ENCODE data around the gene SPINDOC.
A peak's percentile ranks its signal among the peaks of the same experiment; 100 is the strongest.
"Not testable (repeated sequence)": the region's sequence is repeated elsewhere in the genome, so short reads cannot be mapped to it uniquely, and the experiment has no call there.

Gene SPINDOC

DNA sequence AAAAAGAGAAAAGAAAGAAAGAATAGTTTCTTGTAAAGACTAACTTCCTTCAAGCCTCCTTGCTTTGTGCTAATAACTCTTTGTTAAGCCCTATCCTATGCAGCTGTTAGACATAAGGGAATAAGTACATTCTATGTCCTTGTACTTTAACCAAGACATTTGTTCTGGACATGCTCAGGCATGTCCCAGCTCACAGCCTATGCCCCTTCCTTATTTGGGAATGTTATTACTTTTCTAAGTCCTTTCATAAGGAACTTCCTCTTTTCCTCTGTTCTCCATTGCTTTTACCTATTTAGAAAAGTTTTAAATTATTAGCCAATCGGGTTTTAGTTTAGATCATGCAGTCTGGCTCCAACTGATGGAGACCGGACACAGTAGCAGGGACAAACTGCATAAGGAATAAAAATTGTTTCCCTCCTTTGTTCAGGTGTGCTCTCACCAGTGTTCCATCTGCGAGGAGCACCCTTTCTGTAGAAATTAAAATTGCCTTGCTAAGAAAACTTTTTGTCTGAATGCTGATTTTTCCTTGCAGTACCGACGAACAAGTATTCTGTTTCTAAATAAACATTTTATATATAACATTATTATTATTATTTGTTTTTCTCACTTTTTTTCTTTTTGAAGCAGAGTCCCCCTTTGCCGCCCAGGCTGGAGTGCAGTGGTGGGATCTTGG, 21.6 kb upstream of the SPINDOC start:
- no peak for DNase-seq

GRCh38 chr11:63793161-63793560, 20.1 kb upstream of the SPINDOC start:
- DNase-seq, result no peak

GRCh38 chr11:63795066-63795465, 18.2 kb upstream of the SPINDOC start:
- DNase-seq, result no peak

- no peak for DNase-seq
Observed at GRCh38 chr11:63800921-63801320, 12.3 kb upstream of the SPINDOC start.

DNA sequence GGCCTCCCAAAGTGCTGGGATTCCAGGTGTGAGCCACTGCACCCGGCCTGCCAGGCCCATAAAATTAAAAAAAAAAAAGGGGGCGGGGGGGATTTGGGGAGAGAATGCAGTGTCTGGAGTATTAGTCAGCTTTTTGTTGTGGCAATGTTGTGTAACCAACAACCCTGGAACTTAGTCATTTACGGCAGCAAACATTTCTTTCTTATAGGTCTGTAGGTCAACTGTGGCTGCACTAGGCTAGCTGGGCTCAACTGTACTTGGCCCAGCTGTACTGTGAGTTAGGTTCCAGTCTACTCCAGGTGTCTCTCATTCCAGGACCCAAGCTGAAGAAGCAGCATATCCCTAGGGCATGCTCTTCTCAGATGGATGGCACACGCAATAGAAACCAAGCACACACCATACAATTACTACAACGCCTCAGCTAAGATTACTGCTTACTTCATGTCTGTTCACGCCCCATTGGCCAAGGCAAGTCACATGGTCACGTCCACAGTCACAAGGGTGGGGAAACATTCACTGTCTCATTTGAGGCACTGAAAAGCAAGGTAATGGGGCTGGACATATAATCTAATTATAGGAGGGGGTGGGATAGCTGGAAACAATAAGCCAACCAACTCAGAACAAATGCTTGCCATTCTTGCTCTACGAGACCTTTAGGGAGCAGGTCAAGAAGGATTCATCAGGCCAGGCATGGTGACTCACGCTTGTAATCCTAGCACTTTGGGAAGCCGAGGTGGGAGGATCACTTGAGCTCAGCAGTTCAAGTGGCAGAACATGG, 10.4 kb upstream of the SPINDOC start:
- DNase-seq, result no peak

DNA sequence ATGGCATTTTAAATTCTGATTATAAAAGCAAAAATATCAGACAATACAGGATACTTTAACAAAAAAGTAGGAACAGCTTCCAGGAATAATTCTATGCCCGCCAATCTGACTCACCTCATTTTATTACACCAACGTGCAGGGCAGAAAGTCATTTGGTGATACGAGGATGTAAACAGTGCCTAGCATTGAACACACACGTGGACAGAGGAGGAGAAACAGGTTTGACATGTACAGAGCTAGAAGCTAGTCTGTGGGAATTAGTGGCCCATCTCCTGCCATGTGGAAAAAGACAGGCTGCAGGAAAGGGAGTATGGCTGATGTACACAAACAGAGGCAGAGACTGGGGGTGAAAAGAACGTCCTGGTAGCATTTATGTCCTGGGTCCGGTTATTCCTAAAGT, 9.0 kb upstream of the SPINDOC start:
- DNase-seq, result no peak

DNA sequence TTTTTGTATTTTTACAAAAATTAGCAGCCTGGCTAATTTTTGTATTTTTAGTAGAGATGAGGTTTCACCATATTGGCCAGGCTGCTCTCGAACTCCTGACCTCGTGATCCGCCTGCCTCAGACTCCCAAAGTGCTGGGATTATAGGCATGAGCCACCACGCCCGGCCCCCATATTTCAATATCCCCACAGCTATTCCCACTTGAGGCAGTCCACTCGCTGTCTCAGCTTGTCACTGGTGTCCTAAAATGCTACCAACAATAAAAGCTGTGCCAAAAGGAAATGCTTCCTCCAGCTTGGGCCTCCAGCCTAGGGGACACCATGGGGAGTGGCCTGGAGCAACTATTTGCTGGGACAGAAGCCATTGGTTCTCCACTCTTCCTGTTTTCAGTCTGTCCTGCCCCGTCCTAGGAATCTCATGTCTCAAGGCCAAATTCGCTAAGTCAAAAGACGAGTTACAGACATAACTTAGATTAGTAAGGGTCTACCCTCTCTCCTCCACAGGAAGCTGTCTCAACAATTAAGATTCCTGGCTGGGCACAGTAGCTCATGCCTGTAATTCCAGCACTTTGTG, 7.3 kb upstream of the SPINDOC start:
- no peak for DNase-seq

- DNase-seq, result not testable (repeated sequence)
Observed at GRCh38 chr11:63810383-63810782, 2.9 kb upstream of the SPINDOC start.

DNA sequence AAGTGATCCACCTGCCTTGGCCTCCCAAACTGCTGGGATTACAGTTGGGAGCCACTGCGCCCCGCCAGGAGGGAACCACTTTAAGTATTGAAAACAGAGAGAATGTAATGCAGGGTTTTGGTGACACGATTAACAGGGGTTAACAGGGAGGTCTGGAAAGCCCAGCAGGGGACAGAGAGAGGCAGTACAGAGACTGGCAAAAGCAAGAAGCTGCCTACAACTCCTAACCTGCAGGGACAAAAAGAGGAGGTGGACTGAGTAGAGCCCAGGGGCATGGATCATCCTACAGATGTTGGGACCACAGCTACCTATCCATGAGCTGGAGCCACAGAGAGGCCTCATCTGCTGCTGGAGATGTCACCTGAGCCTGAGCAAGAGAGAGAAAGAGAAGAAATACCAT, 1.7 kb upstream of the SPINDOC start:
- DNase-seq, result no peak

DNA sequence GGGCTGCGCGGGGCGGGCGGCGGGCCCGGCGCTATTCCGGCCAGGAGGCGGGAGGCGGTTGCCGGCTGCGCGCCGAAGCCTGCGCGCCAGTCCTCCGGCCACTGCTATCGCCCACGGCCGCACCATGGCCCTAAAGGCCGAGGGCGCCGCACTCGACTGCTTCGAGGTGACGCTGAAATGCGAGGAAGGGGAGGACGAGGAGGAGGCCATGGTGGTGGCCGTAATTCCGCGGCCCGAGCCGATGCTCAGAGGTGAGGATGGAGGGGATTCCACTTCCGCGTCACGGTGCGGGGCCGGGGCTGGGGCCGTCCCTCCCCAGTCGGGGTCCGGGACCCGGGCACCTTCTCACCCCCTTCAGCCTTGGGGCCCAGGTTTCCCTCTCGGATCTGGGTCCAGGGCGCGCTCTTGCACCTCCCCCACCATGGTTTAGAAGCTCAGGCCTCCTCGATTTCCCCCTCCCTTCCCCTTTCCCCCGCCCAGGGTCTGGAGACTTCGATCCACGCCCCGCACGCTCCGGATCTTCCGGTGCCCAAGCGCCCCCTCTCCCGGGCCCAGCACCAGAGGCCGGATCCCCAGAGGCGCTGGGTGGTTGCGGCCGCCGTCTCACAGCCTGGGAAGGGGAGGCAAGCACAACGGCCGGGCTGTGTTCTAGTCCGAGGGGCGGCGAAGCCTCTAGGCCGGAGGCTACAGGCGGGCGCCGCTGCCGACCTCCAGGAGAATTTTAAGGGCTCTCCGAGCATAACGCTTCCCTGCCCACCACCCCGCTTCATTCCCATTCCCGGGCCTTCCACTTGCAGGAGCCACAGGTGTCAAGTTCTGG, 517 bp downstream of the SPINDOC start:
- DNase-seq, result peak; percentile 48 to 49

DNA sequence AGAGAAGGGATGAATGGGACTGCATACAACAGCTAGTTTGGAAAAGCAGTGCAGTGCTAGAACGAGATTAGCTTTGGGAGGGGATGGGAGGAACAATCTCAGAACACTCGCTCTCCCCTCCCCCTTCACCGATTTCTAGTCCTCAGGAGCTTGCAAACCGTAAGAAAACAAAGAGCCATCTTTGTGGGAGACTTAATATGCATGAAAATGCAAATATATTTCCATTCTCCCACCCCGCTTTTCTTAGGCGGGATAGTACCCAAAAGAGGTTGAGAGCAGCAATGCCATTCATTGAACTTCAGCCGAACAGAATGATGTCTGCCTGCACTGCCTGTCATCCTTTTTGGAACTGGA, 1.1 kb downstream of the SPINDOC start:
- DNase-seq, result no peak

- no peak for DNase-seq
Observed at GRCh38 chr11:63816166-63816565, 2.9 kb downstream of the SPINDOC start.

DNA sequence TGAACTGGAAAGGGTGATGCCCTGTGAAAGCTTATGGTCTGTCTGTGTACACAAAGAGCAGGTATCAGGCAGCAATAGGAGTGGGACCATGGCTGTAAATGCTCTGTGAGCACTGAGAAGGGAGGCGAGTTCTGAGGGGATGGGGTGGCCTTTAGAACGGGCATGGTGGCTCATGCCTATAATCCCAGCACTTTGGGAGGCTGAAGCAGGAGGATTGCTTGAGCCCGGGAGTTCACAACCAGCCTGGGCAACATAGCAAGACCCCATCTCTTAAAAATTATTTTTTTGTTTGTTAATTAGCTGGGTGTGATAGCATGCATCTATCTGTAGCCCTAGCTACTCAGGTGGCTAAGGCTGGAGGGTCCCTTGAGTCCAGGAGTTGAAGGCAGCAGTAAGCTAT, 3.5 kb downstream of the SPINDOC start:
- no peak for DNase-seq

DNA sequence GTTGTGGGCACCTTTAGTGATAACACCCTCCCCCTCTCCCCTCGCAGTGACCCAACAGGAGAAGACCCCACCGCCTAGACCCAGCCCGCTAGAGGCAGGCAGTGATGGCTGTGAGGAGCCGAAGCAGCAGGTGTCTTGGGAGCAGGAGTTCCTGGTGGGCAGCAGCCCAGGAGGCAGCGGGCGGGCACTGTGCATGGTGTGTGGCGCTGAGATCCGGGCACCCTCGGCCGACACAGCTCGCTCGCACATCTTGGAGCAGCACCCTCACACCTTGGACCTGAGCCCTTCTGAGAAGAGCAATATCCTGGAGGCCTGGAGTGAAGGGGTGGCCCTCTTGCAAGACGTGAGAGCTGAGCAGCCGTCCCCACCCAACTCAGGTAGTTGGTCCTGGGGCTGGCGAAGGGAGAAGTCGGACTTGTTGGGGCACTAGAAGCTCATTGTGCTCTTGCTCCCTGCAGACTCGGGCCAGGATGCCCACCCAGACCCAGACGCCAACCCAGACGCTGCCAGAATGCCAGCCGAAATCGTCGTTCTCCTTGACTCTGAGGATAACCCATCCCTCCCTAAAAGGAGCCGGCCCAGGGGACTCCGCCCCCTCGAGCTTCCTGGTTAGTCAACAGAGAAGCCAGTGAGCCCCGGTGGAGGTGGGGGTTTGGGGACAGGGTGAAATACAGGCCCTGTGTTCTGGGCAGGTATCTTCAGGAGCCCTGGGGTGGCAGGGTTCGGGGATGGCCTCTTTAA, 4.7 kb downstream of the SPINDOC start:
- no peak for DNase-seq

DNA sequence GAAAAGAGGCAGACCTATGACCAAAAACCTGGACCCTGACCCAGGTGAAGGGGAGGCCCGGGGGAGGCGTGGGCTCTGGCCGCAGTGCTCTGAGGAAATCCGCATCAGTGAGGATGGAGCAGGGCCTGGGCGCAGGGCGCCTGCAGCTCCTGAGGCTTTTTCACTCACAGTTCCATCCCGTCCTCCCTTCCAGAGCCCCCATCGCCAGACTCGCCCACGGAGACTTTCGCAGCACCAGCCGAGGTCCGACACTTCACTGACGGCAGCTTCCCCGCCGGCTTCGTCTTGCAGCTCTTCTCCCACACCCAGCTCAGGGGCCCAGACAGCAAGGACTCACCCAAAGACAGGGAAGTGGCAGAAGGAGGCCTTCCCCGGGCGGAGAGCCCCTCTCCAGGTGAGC, 5.4 kb downstream of the SPINDOC start:
- DNase-seq, result no peak

- DNase-seq, result no peak
Observed at GRCh38 chr11:63821411-63821810, 8.2 kb downstream of the SPINDOC start.

- DNase-seq, result no peak
Observed at GRCh38 chr11:63826471-63827190, 13.4 kb downstream of the SPINDOC start.

DNA sequence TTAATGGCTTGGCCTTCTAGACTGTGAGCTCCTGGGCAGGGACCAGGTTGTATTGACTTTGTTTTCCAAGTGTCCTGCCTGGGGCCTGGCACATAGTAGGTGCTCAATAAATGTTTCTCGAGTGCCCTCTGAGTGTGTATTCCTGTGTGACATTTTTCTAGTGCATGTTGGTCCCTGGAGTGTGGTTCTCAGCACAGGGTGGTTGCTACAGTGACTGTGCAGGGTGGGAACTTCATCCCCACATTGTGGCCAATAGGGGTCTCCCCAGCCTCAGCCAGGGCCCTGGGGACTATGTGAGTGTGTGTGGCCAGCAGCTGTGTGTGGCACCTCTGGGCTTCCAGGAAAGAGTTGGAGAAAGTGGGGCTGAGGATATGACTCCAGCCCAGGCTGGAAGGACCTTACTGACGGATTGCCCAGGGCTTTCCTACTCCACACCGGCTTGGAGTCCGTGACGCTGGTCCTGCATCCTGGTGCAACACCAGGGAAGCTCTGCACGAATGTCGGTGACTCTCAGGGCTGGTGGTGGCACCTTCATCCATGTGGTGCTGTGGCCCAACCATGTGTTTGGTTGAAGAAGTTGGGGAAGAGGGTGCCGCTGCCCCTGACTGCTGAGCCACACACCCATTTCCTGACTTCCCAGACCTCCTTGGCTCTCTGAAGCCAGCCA, 16.7 kb downstream of the SPINDOC start:
- DNase-seq, result peak in 1 of 2 experiments; percentile 61

DNA sequence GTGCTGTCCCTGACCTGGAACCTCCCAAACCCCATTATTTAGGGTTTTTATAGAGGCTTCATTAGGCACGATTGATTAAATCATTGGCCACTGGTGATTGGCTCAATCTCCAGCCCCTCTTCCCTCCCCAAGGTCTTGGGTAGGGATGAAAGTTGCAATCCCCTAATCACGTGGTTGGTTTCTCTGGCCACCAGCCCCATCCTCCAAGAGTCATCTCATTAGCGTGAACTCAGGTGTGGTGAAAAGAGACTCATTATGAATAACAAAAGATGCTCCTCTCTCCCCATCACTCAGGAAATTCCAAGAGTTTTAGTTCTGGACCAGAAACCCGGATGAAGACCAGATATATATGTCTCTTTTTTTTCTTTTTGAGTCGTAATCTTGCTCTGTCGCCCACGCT, 18.1 kb downstream of the SPINDOC start:
- no peak for DNase-seq

GRCh38 chr11:63832336-63832735, 19.1 kb downstream of the SPINDOC start:
- no peak for DNase-seq

GRCh38 chr11:63833048-63833447, 19.8 kb downstream of the SPINDOC start:
- DNase-seq, result no peak
